ENCODE results near the gene CACNA1S.

GRCh38 chr1:201066986-201067385 is 45.2 kb downstream of the CACNA1S start:
- TF ChIP-seq EZH2 (IDR thresholded peaks at IDR 0.05; ENCODE audit: insufficient read depth, poor library complexity, severe bottlenecking) (no peak), EZH2phosphoT487 (IDR thresholded peaks at IDR 0.05; ENCODE audit: insufficient read depth, low read depth) (no peak)

Measured in GM23248 (cell line).